HG03558 (cell line): ENCODE measurements around the gene ZCCHC9.

Experiments used
- ATAC-seq: cut with Tn5 transposase; IDR thresholded peaks from one replicate; pipeline ENCODE4 v1.9.1; 2021; ENCODE audit warnings: moderate number of reproducible peaks; ENCODE audit not compliant: unreplicated experiment; ENCODE audit errors: extremely low read depth

Gene ZCCHC9

DNA sequence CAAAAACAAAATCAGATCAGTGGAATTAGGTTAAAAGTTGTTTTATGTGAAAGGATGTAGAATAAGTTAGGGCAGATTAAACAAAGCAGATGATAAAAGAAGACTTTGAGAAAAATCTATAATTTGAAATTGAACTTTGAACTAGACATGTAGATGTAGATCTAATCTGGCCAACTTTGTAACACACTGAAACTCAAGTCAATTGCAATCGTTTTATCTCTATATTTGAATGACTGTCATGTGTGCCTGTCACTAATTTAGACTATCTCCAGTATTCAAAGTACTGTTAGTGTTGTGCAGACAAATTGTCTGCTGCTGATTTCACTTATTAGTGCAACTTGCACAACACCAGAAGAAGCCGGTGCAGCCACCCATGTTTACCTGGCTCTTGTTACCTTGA lies 52.7 kb downstream of the ZCCHC9 start:
- ATAC-seq = no peak

DNA sequence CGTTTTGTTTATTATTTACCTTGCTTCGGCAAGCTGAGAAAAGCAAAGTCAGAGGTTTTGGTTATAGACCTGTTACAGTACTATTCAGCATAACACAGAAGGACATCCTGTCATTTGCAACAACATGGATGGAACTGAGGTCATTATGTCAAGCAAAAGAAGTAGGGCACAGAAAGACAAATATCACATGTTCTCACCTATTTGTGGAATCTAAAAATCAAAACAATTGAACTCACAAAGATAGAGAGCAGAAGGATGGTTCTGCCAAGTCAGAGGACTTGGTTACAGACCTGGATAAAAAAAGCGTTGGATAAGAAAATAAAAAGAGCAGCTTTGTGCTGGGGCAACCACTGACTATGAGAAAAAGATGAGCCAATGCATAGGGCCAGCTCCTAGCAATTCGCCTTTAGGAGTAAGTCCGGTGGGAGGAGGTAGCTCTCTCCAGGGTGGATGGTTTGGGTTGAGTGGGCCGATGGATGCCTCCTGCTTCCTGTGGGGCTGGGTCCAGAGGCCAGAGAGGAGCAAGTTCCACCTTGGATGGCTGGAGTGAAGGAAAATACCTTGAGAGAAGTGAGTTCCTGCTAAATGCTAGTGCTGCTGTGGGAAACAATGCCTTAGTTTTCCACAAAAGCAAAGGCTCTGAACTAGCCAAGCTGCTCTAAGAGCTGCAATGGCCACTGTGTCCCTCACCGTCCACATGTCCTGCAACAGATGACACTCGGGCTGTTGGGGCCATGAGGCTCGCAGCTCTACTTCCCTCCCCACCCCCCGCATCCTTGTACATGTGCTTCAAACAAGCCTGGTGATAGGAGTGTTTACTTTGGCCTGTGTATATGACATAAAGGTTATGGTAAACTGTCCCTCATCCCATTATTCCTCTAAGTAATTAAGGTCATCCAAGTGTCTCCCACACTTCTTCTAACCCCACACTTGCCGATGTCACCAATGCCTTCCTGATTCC lies 54.2 kb downstream of the ZCCHC9 start:
- no peak for ATAC-seq

DNA sequence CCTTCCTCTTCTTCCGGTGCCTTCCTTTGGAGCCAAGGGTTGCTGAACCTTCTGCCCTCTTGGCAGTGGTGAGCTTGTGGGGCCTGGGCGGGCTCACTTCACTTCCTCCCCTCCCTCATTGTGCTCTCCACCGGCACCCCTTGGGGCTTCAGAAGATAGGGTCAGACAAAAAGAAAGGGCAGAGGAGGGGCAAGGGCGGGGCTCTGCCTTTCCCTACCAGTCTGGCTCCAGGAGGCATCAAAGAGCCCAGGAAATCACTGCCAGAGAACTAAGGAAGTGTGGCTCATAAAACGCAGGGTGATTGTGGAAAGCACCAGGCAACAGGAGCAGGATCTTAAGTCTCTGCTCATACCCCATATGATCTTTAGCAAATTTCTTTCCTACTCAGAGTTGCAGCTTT lies 57.7 kb downstream of the ZCCHC9 start:
- no peak for ATAC-seq

DNA sequence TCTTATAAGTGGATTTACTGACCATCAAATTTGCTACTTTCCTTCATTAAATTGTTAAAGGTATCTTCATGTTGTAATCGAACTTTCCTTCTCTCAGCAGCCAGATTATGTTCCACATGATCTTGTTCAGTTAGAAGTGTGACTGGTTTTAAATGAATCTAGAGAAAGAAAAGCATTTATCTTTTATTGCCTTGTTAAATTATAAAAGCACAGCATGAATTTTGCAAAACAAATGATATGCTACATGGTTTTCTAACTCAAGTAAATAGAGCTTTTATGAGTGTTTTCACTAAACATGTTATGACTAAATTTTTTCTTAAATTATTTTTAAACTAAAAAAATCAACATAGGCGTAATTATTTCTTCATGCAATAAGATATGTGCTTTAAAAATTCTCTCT lies 58.5 kb downstream of the ZCCHC9 start:
- ATAC-seq = no peak

DNA sequence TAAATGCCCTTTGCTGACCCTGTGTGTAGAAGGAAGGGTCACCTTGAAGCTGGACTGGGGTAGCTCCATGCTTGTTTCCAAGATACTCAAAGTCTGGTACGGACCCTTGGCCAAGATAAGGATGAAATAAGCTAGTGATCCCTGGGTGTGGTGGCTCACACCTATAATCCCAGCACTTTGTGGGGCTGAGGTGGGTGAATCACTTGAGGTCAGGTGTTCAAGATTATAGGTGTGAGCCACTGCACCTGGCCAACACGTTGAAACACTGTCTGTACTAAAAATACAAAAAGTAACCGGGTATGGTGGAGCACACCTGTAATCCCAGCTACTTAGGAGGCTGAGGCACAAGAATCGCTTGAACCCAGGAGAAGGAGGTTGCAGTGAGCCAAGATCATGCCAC lies 59.3 kb downstream of the ZCCHC9 start:
- ATAC-seq = no peak

DNA sequence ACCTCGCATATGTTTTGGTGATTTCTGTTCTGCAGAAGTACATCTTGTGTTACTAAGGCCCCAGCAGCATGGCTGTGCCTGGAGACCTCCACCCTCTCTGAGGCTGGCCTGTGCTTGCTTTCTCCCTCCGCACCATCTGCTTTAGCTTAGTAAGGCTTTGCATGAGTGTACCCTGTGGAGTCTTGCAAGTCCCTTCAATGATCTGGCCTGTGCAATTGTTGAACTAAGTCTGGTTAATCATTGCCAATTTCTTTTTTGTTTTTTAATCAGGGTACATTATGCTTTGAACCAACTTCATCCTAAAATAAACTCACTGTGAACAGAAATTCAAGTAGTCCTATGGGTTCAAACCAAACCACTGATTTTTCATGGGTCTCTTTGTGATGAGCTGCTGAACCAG lies 60.2 kb downstream of the ZCCHC9 start:
- no peak for ATAC-seq
